ENCODE measurements around the gene CHD9NB. TPM values are rescaled to one million over a fixed set of nuclear protein-coding genes. Genes with fewer than 3 reads are reported as not detected.

Gene CHD9NB
- total RNA-seq (2022; extraction: Qiagen RNA extraction; ENCODE audit: low read depth), result 0.88 to 1.6 TPM (median 1.0 TPM) in 5 replicates

DNA sequence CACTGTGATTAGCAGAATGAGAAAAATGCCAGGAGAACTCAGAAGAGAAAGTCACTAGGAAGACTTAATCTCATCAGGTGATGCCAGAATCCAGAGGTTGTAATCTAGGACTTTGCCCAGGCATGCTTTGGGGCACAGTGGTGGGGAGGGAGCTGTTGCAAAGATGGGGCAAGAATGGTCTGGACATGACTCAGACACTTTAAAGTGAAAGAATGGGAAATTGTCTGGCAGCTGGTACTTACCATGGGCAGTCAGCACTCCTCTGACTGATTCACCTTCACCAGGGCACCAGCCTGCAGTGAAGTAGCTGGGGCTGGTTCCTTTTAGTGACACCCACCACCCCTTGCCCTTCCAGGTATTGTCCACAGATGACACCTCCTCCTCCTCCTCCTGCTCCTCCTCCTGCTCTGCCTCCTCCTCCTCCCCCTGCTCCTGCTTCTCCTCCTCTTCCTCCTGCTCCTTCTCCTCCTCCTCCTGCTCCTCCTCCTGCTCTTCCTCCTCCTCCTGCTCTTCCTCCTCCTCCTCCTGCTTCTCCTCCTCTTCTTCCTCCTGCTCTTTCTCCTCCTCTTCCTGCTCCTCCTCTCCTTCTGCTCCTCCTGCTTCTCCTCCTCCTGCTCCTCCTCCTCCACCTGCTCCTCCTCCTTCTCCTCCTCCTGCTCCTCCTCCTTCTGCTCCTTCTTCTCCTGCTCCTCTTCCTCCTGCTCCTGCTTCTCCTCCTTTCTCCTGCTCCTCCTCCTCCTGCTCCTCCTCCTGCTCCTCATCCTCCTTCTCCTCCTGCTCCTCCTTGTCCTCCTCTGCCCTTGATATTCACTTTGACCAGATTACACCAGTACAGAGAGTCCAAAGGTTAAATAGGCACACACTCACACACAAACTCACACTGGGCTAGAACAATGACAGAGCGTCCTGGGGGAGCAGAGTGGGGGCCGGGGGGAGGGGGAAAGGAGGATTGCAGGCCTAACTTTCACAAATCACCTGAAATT is at the start of gene CHD9NB:
Gene CHD9NB, minus strand, starts transcription at position 379 of the 983 bp plus-strand sequence. CDS start 8,739 bp downstream, outside the sequence.

DNA sequence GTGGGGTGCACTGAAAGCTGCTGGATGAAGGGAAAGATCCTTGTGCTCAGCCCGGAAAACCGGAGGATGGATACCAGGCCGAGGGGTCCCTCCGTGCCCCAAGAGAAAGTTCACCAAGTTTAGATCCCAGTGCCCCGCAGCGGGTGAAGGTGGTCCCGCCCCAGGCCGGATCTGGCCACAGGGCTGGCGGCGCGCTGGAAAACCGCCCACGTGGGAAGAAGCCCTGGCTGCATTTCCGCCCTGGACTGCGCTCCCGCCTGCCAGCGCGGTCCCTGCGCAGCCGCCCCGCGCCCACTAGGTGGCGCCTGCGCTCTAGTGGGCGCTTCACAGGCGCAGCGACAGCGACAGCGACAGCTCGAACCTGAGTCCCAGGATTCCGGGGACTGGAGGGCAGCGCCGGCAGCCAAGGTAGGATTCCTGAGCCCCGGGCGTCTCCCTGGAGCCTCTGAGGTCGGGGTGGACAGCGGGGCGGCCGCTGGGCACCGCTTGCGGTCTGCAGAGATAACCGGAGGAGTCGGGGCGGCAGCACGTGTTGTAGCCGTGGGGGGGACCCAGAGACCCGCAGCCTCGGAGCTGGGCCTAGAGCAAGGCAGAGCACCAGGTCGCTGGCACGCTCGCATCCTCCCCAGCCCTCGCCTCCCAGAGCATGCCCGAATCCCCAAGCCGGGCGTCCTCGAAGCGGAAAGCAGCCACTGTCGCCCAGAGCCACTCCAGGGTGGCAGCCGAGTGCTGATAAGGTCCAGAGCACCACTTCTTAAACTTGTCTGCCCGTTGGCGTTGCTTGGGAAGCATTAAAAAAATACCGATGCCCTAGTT is 2.2 kb upstream of the CHD9NB start, which contains the start of gene CHD9:
Gene CHD9, plus strand, starts transcription at position 322 of the 816 bp plus-strand sequence. CDS start 101,099 bp downstream, outside the sequence.

Other genes with a start within 250 kb of the CHD9NB start
- 13.3 to 20.6 TPM (median 19.0 TPM) in 5 replicates for gene CHD9, start 2.1 kb upstream of the CHD9NB start, total RNA-seq (2022; extraction: Qiagen RNA extraction; ENCODE audit: low read depth)